GM21619 (cell line): ENCODE results near the gene NAGPA.

Experiments
- ATAC-seq: cut with Tn5 transposase; IDR thresholded peaks from one replicate; pipeline ENCODE4 v1.9.1; 2021; ENCODE audit not compliant: unreplicated experiment

Gene NAGPA

GRCh38 chr16:5006348-5007193 is 27.2 kb downstream of the NAGPA start:
- no peak for ATAC-seq

- no peak for ATAC-seq
These were observed 27.8 kb downstream of the NAGPA start for GRCh38 chr16:5005916-5006315.

DNA sequence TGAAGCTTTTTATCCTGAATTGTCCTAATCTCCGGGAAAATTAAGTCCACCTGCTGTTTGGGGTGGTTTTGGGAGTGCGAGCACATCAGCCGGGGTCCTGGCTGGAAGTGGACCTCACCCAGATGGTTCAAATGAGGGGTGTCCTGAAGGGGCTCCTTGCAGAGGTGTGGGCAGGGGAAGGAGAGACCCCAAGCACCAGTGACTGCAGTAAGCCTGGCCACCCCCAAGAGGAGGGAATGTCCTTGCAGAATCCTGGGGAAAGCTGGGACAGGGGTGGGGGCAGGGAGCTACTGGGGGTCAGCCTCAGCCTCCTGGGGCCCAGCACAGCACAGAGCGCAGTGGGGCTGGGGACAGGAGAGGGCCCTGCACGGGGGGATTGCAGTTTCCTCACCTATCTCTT is 29.4 kb downstream of the NAGPA start:
- ATAC-seq = no peak

- ATAC-seq = no peak
These were observed 29.9 kb downstream of the NAGPA start for GRCh38 chr16:5003828-5004227.

DNA sequence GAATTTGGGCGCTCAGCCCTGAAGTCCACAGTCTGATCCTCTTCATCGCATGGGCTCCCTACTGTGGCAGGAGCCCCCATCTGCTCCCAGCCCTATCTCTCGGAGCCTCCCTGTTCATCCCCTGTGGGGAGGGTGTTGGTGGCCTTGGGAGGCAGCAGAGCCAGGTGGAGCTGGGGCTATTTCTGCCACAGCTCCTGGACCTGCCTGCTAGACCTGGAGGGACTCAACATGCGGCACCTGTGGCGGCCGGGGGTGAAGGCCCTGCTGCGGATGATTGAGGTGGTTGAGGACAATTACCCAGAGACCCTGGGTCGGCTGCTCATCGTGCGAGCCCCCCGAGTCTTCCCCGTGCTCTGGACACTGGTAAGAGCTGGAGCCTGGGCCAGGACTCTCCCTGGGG is 30.5 kb downstream of the NAGPA start:
- no peak for ATAC-seq

- no peak for ATAC-seq
These were observed 31.0 kb downstream of the NAGPA start for GRCh38 chr16:5002699-5003143.

- ATAC-seq = no peak
These were observed 31.7 kb downstream of the NAGPA start for GRCh38 chr16:5001986-5002385.

GRCh38 chr16:5001571-5001970 is 32.2 kb downstream of the NAGPA start:
- ATAC-seq = no peak

DNA sequence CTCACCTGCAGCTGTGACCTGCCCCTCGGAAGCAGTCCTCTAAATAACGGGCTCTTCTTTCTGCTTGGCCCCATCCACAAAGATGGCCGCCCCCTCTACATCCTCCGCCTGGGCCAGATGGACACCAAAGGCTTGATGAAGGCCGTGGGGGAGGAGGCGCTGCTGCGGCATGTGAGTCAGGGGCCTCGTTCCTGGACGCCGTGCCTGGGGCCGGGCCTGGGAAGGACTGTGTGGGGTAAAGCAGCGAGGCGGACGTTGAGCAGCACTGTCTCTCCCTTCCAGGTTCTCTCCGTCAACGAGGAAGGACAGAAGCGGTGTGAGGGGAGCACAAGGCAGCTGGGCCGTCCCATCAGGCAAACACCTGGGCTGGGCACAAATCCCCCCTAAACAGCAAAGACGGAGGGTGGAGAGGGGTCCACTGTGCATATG is 33.1 kb downstream of the NAGPA start:
- no peak for ATAC-seq

GRCh38 chr16:4994719-4995434 is 38.9 kb downstream of the NAGPA start:
- ATAC-seq = no peak

DNA sequence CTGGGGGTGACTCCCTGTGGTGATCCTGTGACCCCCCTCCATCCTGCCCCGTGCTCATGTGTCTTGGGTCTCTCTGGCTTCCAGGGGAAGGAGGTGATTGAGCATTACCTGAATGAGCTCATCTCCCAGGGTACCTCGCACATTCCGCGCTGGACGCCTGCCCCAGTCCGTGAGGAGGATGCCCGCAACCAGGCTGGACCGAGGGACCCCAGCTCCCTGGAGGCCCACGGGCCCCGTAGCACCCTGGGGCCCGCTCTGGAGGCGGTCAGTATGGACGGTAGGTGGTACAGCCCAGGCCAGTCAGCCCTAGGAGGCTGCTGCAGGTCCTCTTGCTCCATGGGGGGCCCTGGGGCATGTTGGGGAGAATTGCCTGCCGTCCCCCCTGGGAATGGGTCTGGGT is 42.0 kb downstream of the NAGPA start:
- no peak for ATAC-seq

GRCh38 chr16:4990415-4990814 is 43.3 kb downstream of the NAGPA start:
- no peak for ATAC-seq

GRCh38 chr16:4989391-4990006 is 44.2 kb downstream of the NAGPA start:
- no peak for ATAC-seq

- no peak for ATAC-seq
These were observed 45.1 kb downstream of the NAGPA start for GRCh38 chr16:4988647-4989046.

- ATAC-seq = no peak
These were observed 46.0 kb downstream of the NAGPA start for GRCh38 chr16:4987580-4988374.

DNA sequence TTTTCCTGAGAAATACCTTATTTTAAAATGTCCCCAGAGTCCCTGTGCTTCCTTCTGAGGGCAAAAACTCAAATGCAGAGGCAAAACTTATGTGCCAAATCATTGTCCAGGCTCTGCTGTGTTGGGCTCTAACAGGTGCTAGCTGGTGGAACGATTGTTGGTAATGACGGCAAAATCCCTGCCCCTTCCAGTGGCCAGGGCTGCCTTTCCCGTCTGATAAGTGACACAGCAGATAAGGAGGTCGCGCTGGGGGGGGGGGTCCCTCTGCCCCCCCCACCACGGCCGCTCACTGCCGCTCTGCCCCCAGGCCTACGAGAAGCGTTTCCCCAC is 46.5 kb downstream of the NAGPA start:
- no peak for ATAC-seq

DNA sequence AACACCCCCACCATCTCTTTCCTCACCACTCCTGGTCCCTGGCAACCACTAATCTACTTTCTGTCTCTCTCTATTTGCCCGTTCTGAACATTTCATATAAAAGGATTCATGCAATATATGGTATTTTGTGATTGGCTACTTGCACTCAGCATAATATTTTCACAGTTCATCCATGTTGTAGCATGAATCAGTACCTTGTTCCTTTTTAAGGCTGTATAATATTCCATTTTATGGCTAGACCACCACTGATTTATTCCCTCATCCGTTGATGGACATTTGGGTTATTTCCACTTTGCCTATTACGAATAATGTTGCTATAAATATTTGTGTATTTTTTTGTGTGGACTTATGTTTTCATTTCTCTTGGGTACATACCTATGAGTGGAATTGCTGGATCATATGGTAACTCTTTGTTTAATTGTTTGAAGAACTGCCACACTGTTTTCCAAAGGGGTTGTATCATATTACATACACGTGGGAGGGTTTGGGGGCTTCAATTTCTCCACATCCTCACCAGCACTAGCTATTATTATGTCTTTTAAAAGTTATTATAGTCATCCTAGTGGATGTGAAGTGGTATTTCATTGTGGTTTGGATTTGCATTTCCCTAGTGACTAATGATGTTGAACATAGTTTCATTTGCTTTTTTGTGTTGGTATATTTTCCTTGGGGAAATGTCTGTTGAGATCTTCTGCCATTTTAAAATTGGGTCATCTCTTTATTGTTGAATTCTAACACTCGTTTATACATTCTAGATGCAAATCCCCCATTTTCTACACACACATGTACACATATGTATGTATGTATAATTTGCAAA is 49.4 kb downstream of the NAGPA start:
- ATAC-seq = no peak

DNA sequence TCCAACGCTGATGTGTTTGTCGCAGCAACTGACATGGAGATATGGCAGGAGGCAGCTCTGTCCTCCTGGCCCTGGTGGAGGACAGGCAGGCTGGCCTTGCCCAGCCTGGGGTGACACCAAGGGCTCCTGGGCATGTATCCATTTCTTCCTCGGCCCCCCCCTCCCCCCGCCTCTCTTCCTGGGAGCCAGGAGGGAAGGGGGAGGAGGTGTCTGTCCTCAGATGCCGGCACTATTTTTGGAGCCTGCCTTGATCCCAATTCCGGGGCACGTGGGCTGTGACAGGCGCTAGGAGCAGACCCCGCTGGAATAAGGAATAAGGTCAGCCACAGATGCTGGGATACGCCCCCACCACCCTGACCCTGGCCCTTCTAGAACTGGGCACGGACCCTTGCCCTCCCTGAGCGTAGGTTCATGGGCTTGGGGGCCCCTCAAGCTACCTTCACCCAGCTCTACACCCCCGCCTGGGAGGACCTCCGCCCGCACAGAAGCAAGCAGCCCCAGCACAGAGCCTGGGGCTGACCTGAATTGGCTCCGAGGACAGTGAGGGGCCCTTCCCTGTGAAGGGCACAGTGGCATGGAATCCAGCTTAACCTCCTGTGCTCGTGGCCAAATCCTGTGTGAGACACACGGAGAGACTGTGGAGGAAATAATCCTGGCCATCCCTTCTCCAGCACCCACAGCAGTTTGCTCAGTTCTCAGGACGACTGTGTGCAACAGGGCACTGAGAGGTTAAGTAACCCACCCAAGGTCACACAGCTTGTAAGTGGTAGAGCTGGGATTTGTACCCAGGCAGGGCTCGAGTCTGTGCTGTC is 51.5 kb downstream of the NAGPA start:
- no peak for ATAC-seq

- ATAC-seq = no peak
These were observed 52.3 kb downstream of the NAGPA start for GRCh38 chr16:4981473-4981872.

- ATAC-seq = no peak
These were observed 53.0 kb downstream of the NAGPA start for GRCh38 chr16:4980691-4981090.
